ENCODE measurements around the gene EIF2S1. TPM values are rescaled to one million over a fixed set of nuclear protein-coding genes. Genes with fewer than 3 reads are reported as not detected.

Gene EIF2S1
- total RNA-seq, 1 experiment from 2014 or later, result 192 TPM

- DNase-seq (ENCODE audit: low read depth, low spot score) (peak; percentile 71), ATAC-seq (peak; percentile 91)
- BruUV-seq (replicated peaks), result no TSS peak
- Histone ChIP-seq H3K9me2 (ENCODE audit: insufficient read depth) (no peaks in the 10 kb centered on the region), H3K4me3 (replicated peaks in 1 of 2; ENCODE audit: low read depth in 1 of 2, low read length in 2 of 2) (no peak overlapping the region), H3K79me2 (ENCODE audit: insufficient read depth, low read length) (no peaks in the 10 kb centered on the region), H3K9ac (ENCODE audit: low read length) (no peak overlapping the region), H3K9me3 (ENCODE audit: control insufficient read depth in 1 of 2, insufficient read depth in 1 of 2, low read depth in 1 of 2, low read length in 2 of 2) (no peaks in the 10 kb centered on the region), H3K27me3 (ENCODE audit: insufficient read depth, low read length) (no peaks in the 10 kb centered on the region), H3K4me2 (ENCODE audit: low read length) (peak overlapping the region; percentile 10), H3K27ac (ENCODE audit: low read depth, low read length) (no peak overlapping the region), H3K4me1 (ENCODE audit: control insufficient read depth in 1 of 2, insufficient read depth in 2 of 2, low read length in 2 of 2) (peaks cover 5 to 25% of the 10 kb centered on the region in 2 experiments; a peak in 3 of 4 replicates), H3K36me3 (ENCODE audit: control insufficient read depth in 1 of 2, insufficient read depth in 2 of 2, low read length in 2 of 2) (no peaks in the 10 kb centered on the region), H4K20me1 (ENCODE audit: insufficient read depth) (no peaks in the 10 kb centered on the region), H2AFZ (ENCODE audit: low read depth, low read length, poor library complexity, severe bottlenecking) (peak overlapping the region; percentile 3)
- TF ChIP-seq, protein P1, sequence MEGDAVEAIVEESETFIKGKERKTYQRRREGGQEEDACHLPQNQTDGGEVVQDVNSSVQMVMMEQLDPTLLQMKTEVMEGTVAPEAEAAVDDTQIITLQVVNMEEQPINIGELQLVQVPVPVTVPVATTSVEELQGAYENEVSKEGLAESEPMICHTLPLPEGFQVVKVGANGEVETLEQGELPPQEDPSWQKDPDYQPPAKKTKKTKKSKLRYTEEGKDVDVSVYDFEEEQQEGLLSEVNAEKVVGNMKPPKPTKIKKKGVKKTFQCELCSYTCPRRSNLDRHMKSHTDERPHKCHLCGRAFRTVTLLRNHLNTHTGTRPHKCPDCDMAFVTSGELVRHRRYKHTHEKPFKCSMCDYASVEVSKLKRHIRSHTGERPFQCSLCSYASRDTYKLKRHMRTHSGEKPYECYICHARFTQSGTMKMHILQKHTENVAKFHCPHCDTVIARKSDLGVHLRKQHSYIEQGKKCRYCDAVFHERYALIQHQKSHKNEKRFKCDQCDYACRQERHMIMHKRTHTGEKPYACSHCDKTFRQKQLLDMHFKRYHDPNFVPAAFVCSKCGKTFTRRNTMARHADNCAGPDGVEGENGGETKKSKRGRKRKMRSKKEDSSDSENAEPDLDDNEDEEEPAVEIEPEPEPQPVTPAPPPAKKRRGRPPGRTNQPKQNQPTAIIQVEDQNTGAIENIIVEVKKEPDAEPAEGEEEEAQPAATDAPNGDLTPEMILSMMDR (IDR thresholded peaks at IDR 0.05 in 2 of 3, conservative IDR thresholded peaks at IDR 0.05 in 1 of 3; ENCODE audit: borderline replicate concordance in 1 of 3, insufficient read depth in 1 of 3, low read depth in 2 of 3, low read length in 2 of 3), result peak; percentile 75 to 88 (median 76)
- TF ChIP-seq SRF (IDR thresholded peaks at IDR 0.05; ENCODE audit: low read depth) (no peak), RAD21 (IDR thresholded peaks at IDR 0.05; ENCODE audit: low read depth) (peak; percentile 92)
- ChIA-PET RAD21 (ENCODE audit: low non-redundant PET in 1 of 2, low total read pairs in 2 of 2, uncharacterized antibody in 2 of 2, unreplicated experiment in 2 of 2) (interaction anchor here (0.6 to 3.0 kb wide), 9 partner anchors 16 to 277 kb away, joined by 3 to 29 read pairs (median 7); no protein-coding TSS in a partner anchor), CTCF (interaction anchor here (0.7 to 4.4 kb wide), 24 partner anchors 8 to 1067 kb away, joined by 3 to 78 read pairs (median 6); partner anchors contain the start of genes ARG2, ATP6V1D, PIGH and PLEK2), POLR2A (interaction anchor here (0.8 to 2.0 kb wide), 2 partner anchors 144 to 277 kb away, joined by 3 to 9 read pairs; no protein-coding TSS in a partner anchor)
- intact Hi-C loops (cut with micrococcal nuclease), result loop anchor here (1.0 to 5.0 kb wide), 4 partner anchors 105 to 278 kb away; partner anchors contain the start of gene PLEKHH1
Measured at GRCh38 chr14:67426983-67427606, 67.0 kb downstream of the EIF2S1 start.

Data from HCT116 (cell line).